Astrocyte of the hippocampus (primary cell): Measurements from ENCODE around the gene BPIFB3.
"Not testable (repeated sequence)": the region's sequence is repeated elsewhere in the genome, so short reads cannot be mapped to it uniquely, and the experiment has no call there.

Experiments used
- DNase-seq: peaks from one replicate; pipeline ENCODE4 v3.0.0; 2011; ENCODE audit warnings: low read depth, low spot score

BPIFB3 gene

DNA sequence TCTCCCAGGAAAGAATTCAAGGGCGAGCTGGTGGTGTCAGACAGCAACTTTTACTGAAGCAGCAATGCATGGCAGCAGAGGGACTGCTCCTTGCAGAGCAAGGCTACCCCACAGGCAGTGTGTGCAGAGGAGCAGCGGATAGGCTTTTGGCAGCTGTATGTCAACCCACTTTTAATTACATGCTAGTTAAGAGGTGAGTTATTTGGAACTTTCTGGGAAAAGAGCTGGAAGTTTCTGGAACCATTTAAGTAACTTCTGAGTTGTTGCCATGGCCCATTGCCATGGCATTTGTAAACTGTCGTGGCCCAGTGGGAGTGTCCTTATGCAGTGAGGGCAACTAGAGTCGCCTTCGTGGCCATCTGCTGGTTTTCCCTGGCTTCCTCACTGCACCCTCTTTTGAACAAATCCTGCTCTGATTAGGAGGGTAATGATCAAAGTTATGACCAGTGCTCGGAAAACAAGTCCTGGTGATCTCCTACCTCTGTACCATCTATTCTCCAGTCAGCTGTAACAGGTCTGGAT lies 59.7 kb downstream of the BPIFB3 start:
- DNase-seq = no peak

DNA sequence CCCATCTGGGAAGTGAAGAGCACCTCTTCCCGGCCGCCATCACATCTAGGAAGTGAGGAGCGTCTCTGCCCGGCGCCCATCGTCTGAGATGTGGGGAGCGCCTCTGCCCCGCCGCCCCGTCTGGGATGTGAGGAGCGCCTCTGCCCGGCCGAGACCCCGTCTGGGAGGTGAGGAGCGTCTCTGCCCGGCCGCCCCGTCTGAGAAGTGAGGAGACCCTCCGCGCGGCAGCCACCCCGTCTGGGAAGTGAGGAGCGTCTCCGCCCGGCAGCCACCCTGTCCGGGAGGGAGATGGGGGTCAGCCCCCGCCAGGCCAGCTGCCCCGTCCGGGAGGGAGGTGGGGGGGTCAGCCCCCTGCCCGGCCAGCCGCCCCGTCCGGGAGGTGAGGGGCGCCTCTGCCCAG lies 61.8 kb downstream of the BPIFB3 start:
- not testable (repeated sequence) for DNase-seq

DNA sequence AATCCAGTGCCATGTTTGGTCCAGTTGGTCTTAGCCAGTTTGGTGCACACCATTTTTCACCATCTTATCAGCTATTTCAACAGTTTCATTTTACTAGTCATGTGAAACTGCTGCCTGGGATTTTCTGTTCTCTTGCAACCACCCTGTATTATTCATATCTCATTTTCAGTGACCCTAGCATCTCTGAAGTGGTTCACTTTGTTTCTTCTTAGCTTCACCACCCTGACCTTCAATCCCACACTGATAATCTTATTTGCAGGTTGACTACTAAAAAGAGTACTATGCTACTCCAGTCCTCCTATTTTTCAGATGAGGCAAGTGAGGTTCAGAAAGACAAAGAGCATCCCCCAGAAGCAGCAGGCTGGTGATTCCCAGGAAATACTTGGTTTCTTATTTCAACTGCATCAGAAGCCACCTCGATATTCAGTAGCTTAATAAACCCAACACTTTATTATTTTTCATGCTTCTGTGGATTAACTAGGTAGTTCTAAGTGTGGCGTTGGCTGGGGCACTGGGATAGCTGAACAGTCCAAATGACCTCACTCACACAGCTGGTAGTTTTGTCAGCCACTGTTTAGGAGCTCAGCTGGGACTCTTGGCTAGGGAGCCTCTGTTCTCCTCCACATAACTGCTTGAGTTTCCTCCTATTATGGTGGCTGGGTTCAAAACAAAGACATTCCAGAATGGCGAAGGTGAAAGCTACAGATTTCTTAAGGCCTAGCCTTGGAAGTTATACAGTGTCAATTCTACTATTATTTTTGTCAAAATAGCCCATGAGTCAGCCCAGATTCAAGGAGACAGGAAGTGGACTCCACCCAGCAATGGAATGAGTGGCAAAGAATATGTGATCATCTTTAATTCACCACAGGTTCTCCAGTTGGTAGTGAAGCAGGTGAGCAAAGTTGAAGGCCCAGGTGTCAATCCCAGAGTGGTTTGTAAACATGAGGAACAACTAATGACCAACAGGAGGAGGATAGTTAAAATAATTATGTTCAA lies 66.3 kb downstream of the BPIFB3 start:
- no peak for DNase-seq

DNA sequence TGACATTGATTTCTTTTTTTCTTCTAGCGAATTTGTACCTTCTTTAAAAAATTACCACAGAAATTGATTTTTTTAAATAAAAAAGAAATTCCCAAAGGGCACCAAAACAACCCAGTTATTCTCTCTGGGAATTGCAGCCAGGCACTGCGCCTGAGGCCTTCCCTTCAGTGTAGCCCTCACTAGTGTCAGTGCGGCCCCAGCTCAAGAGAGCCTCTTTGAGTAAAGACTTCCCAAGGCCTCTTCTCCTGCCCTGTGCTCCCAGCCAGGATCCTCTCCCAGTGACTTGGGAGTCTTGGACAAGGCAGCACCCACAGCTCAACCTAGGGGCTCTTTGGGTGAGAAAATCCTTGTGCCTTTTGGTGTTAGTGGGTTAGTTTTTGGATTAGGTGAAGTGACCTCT lies 67.2 kb downstream of the BPIFB3 start:
- DNase-seq = no peak

DNA sequence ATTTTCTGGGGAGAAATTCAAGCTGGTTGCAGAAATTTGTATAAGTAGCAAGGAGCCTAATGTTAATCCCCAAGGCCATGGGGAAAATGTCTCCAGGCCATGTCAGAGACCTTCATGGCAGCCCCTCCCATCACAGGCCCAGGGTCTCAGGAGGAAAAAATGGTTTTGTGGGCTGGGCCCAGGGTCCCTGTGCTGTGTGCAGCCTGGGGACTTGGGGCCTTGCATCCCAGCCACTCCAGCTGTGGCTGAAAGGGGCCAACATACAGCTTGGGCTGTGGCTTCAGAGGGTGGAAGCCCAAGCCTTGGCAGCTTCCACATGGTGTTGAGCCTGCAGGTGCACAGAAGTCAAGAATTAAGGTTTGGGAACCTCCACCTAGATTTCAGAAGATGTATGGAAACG lies 68.6 kb downstream of the BPIFB3 start:
- DNase-seq = not testable (repeated sequence)
